Hematopoietic multipotent progenitor cell (in vitro differentiated cells): ENCODE data around the gene NDUFC2. TPM values are rescaled to one million over a fixed set of nuclear protein-coding genes. Genes with fewer than 3 reads are reported as not detected.
"Not testable (repeated sequence)": the region's sequence is repeated elsewhere in the genome, so short reads cannot be mapped to it uniquely, and the experiment has no call there.

Experiments
- DNase-seq, 3 donors: peaks; one replicate each; pipeline ENCODE4 v3.0.0-alpha.2; 2011 to 2015; ENCODE audit warnings: low read depth in 2 of 3, low spot score in 2 of 3
- total RNA-seq: library from RNA; depleted of rRNA; stranded (reverse); fragments of >200 nt; gene quantifications from one replicate; pipeline ENCODE4 v1.2.3, GENCODE V29; 2012

NDUFC2 gene
- total RNA-seq, 1 donor = 73.5 TPM

- DNase-seq = peak in 1 of 3 donors; percentile 10
Measured at GRCh38 chr11:78080084-78080817, 589 bp upstream of the NDUFC2 start.

- peak in 1 of 3 donors; percentile 16 for DNase-seq
Measured at GRCh38 chr11:78078218-78079167, 1.2 kb downstream of the NDUFC2 start.

- DNase-seq = not testable (repeated sequence)
Measured at GRCh38 chr11:78077592-78077991, 2.1 kb downstream of the NDUFC2 start.

DNA sequence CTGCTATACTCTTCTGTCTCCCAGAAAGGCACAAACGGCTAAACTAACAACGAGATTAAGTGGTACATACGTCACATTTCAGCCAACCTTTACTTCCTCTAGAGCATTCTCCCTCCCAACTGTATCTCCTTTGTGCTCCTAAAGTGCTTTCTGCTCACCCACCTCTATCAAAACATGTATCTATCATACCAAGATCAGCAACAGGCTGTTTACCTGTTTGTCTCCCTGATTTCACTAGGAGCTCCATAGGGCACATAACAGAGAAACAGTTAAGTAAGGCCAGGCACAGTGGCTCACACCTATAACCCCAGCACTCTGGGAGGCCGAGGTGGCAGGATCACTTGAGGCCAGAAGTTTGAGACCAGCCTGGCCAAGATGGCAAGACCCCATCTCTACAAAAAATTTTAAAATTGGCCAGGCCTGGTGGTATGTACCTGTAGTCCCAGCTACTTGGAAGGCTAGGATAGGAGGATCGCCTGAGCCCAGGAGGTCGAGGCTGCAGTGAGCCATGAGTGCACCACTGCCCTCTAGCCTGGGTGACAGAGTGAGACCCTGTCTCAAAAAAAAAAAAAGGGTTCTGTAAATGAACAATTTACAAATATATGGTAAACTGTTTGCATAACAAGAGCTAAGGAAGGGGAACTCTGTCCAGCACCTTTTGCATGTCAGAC lies 2.8 kb downstream of the NDUFC2 start:
- no peak for DNase-seq

GRCh38 chr11:78074756-78075155 lies 4.9 kb downstream of the NDUFC2 start:
- DNase-seq = no peak

- no peak for DNase-seq
Measured at GRCh38 chr11:78072455-78072854, 7.2 kb downstream of the NDUFC2 start.

DNA sequence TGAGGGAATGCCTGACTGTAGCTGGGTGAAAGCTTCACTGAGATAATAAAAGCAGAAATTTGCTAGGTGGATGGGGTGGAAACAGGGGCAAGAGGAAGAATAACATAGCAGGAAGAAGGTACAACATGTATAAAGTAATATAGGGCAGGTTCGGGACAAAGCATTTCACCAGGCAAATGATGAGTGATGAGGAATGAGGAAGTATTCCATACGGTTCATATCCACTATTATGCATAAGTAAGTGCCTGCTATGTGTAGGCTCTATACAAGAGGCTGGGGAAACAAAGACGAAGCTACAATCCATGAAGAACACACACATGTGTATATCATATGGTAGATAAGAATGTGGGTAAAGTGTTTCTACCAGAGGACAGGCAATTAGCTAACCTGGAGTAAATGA lies 7.9 kb downstream of the NDUFC2 start:
- DNase-seq = no peak

GRCh38 chr11:78070621-78071020 lies 9.0 kb downstream of the NDUFC2 start:
- DNase-seq = no peak

DNA sequence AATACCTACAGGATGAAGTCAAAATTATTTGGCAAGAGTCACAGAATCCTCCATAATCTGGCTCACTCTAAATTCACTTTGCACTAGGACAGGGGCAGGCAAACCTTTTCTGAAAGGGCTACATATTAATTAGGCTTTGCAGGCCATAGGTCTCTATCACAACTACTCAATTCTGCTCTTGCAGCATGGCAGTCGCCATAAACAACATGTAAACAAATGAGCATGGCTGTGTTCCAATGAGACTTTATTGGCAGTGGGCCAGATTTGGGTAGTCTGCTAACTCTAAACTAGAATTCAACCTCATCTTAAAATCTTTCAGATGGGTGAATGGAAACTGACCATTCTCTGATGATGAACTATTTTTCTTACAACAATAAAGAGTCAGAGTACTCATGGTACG lies 10.2 kb downstream of the NDUFC2 start:
- no peak for DNase-seq

DNA sequence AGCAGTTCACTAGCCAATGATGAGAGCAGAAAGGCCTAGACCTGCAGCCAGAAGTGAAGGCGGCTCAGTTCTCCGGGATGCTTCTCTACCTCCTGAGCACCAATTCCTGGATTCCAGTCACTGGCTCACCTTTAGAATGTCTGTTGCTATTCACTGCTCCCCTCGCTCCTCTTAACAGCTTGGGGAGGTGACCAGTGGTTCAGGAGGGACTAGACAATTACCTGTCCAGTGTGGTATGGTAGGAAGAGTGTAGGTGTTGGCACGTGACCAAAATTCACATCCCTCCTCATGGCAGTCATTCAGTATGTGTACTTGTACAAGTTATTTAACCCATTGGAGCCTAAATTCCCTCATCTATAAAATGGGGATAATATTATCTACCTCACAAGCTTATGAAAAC lies 12.0 kb downstream of the NDUFC2 start:
- no peak for DNase-seq

DNA sequence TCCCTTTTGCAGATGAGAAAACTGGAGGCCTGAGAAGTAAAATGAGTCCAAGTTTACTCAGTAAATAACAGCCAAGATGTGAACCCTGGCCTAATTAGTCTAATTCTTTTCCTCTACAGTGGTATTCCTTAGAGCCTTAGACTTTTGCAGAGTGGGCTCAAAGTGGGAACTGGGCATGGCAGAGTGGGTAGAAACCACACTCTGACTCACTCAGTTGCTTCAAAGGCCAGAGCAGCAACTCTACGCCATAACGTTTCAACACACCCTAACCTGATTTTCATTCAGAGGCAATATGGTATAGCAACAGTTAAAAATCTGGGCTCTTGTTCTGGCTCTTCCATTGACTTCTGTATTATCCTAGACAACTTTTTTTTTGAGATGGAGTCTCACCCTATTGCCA lies 13.2 kb downstream of the NDUFC2 start:
- DNase-seq = no peak

DNA sequence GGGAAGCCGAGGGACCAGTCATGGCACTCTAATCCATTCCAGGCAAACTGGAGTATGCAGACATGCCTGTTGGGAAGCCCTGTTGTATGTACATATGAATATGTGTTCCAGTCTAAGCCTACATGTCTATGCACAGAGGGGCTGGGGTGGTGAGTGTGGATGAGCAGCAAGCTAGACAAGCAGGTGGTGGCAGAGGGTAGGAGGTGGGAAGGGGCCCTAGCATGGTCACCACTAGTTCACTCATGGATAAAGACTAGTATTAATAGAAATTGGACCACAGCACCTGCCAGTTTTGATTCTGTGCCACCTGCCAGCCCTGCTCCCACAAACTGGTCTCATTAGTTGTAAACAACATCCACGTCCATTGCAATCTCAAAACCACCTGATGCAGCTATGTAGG lies 14.5 kb downstream of the NDUFC2 start:
- DNase-seq = no peak

DNA sequence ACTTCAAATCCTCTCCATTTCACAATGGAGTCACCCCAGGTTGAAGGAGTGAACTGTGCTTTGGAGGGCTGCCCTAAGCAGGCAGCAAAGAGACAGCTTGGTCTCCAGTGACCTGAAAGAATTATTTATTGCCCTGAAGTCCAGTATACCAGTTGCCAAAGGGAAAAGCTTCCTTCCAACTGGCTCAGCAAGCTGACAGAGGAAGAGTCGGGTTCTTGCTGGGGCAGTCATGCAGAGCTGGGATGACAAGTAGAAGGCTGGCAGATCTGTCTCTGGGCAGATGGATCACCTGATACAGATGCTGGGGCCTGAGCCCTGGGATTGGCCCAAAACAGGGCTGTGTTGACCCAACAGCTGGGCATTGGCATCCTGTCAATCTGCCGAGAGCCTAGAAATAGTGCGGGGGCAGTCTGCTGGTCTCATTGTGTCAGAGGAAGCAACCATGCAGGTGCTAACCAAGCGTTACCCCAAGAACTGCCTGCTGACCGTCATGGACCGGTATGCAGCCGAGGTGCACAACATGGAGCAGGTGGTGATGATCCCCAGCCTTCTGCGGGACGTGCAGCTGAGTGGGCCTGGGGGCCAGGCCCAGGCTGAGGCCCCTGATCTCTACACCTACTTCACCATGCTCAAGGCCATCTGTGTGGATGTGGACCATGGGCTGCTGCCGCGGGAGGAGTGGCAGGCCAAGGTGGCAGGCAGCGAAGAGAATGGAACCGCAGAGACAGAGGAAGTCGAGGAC lies 16.1 kb downstream of the NDUFC2 start, which contains the start of gene THRSP:
Gene THRSP (plus strand): TSS at position 422 of the 742 bp plus-strand sequence. CDS start 21 bp downstream, at position 443.
- DNase-seq = no peak

GRCh38 chr11:78062671-78063070 lies 17.0 kb downstream of the NDUFC2 start:
- no peak for DNase-seq

DNA sequence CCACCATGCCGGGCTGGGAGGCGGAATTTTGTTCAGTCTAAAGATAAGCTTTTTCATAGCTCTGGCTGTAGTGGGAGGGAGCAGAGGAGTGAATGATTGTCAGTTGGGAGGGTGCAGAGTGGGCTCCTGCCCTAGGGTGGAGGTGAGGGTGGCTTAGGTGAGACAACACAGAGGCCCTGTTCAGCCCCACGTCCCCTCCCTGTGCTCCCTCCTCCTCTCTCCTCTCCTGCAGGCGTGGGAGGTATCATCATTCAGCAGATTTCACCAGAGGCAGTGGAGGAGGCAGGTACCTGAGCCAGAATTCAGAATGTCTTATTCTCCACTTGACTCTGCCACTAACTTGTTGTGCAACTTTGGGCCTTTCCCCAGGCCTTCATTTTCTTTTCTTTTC lies 17.7 kb downstream of the NDUFC2 start:
- DNase-seq = no peak

- DNase-seq = no peak
Measured at GRCh38 chr11:78061088-78061920, 18.4 kb downstream of the NDUFC2 start.

DNA sequence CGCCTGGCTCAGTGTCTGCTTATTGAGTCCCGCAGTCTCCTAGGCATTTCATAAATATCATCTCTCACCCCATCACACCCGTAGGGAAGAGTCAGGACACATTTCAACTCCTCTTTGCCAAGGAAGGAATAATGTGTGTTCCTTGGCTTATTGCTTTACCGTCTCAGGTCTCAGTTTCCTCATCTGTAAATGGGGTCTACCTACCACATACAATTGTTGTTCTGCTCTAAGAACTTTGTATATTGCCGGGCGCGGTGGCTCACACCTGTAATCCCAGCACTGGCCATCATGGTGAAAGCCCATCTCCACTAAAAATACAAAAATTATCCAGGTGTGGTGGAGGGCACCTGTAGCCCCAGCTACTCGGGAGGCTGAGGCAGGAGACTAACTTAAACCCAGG lies 19.1 kb downstream of the NDUFC2 start:
- no peak for DNase-seq

GRCh38 chr11:78059749-78060328 lies 19.8 kb downstream of the NDUFC2 start:
- DNase-seq = not testable (repeated sequence)

DNA sequence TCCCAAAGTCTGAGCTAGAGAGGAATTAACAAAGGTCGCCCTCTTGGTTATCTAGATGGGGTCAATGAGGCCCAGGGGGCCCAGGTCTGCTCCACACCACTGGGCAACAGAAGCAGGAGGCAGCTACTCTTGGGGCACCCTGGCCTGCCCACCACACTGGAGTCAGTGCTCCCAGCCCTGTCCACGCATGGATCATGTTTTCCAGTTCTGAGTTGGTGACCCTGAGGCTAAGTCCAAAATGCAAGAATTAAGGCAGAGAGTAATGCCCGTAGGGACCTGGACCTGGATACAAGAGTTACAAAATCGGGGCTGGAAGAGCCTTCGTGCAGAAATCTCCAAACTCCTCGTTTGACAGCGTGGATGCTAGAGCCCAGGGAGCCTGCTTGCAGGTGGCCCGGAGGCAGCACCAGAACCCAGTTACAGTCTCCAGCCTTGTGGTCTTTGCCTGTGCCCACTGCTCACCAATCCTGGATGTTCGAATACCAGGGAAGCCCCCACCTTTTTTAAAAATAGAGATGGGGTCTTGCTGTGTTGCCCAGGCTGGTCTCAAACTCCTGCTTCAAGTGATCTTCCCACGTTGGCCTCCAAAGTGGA lies 22.1 kb downstream of the NDUFC2 start:
- DNase-seq = no peak
